HL-60 (cell line): ENCODE measurements around the gene TP73.

Experiments used
- CTCF ChIP-seq: IDR thresholded peaks from one replicate; pipeline ENCODE4 v1.5.1; 2011; ENCODE audit warnings: low read length, control low read depth, inconsistent platforms; ENCODE audit not compliant: insufficient read depth
- GABPA ChIP-seq: IDR thresholded peaks from 2 replicates; pipeline ENCODE4 v1.6.1; 2012; ENCODE audit warnings: low read depth
- POLR2AphosphoS5 ChIP-seq: IDR thresholded peaks from 2 replicates; pipeline ENCODE4 v1.6.1; 2012; ENCODE audit warnings: low read depth
- REST ChIP-seq: IDR thresholded peaks from 2 replicates; pipeline ENCODE4 v1.6.1; 2012; ENCODE audit warnings: low read depth; ENCODE audit not compliant: insufficient replicate concordance

GRCh38 chr1:3721955-3722465, 69.7 kb downstream of the TP73 start:
- TF ChIP-seq CTCF (no peak), GABPA (no peak), REST (no peak), POLR2AphosphoS5 (no peak)
